HG02981 (cell line): ENCODE measurements around the gene ANKRD11.
"Not testable (repeated sequence)": the region's sequence is repeated elsewhere in the genome, so short reads cannot be mapped to it uniquely, and the experiment has no call there.

Source experiments
- ATAC-seq: cut with Tn5 transposase; IDR thresholded peaks from one replicate; pipeline ENCODE4 v1.9.1; 2021; ENCODE audit warnings: mild to moderate bottlenecking, moderate library complexity; ENCODE audit not compliant: unreplicated experiment

The ANKRD11 gene

GRCh38 chr16:89306457-89307420 lies 183.6 kb downstream of the ANKRD11 start:
- ATAC-seq = not testable (repeated sequence)

GRCh38 chr16:89304941-89305705 lies 185.2 kb downstream of the ANKRD11 start:
- no peak for ATAC-seq

- no peak for ATAC-seq
These were observed 186.0 kb downstream of the ANKRD11 start for GRCh38 chr16:89304181-89304851.

GRCh38 chr16:89303617-89304016 lies 186.7 kb downstream of the ANKRD11 start:
- ATAC-seq = no peak

GRCh38 chr16:89300976-89301360 lies 189.4 kb downstream of the ANKRD11 start:
- ATAC-seq = no peak

- no peak for ATAC-seq
These were observed 189.9 kb downstream of the ANKRD11 start for GRCh38 chr16:89300311-89300975.

GRCh38 chr16:89299357-89300111 lies 190.8 kb downstream of the ANKRD11 start:
- not testable (repeated sequence) for ATAC-seq

- ATAC-seq = no peak
These were observed 191.6 kb downstream of the ANKRD11 start for GRCh38 chr16:89298623-89299225.

- ATAC-seq = no peak
These were observed 192.3 kb downstream of the ANKRD11 start for GRCh38 chr16:89297910-89298545.

- no peak for ATAC-seq
These were observed 193.0 kb downstream of the ANKRD11 start for GRCh38 chr16:89297156-89297874.

GRCh38 chr16:89295915-89296314 lies 194.4 kb downstream of the ANKRD11 start:
- ATAC-seq = no peak

GRCh38 chr16:89295071-89295900 lies 195.1 kb downstream of the ANKRD11 start:
- no peak for ATAC-seq

GRCh38 chr16:89294486-89294885 lies 195.9 kb downstream of the ANKRD11 start:
- ATAC-seq = no peak

- no peak for ATAC-seq
These were observed 196.9 kb downstream of the ANKRD11 start for GRCh38 chr16:89293276-89294143.

- no peak for ATAC-seq
These were observed 197.8 kb downstream of the ANKRD11 start for GRCh38 chr16:89292443-89293078.

GRCh38 chr16:89291776-89292175 lies 198.6 kb downstream of the ANKRD11 start:
- ATAC-seq = no peak
